ENCODE measurements around the gene CDH8. TPM values are rescaled to one million over a fixed set of nuclear protein-coding genes. Genes with fewer than 3 reads are reported as not detected.

CDH8 gene
- total and polyA plus RNA-seq, 2 donors (not counting 3 experiments of a cell fraction or from before 2014, with no cell fraction given), result not detected

GRCh38 chr16:61940611-61941010 lies 95.6 kb downstream of the CDH8 start:
- intact Hi-C loops (cut with micrococcal nuclease) (no loop called here), dilution Hi-C loops (cut with MboI; ENCODE audit: extremely low pct_ligation_motif_present, low sequenced_read_pairs) (no loop called here)
- no peaks in the 10 kb centered on the region for H3K9me1 ChIP-seq (replicated peaks; ENCODE audit: control insufficient read depth, extremely low read depth, insufficient read depth, low read length)
- ChIA-PET POLR2A (no interaction called here), CTCF (no interaction called here)
- FAIRE-seq (no peak), DNase-seq (ENCODE audit: low read depth, low spot score) (no peak)
- H4K20me1 ChIP-seq (replicated peaks; ENCODE audit: control insufficient read depth, extremely low read depth, insufficient read depth, low read length), result no peaks in the 10 kb centered on the region
- H3K4me2 ChIP-seq (ENCODE audit: insufficient read depth, low read length), result no peak overlapping the region
- no peaks in the 10 kb centered on the region for H3K36me3 ChIP-seq (ENCODE audit: control insufficient read depth in 2 of 2, extremely low read depth in 1 of 2, insufficient read depth in 2 of 2, low read length in 2 of 2)
- no peaks in the 10 kb centered on the region for H3K4me1 ChIP-seq (ENCODE audit: control insufficient read depth, extremely low read depth, insufficient read depth, low read length)
- BruUV-seq (replicated peaks), result no TSS peak
- TF ChIP-seq FOS (IDR thresholded peaks at IDR 0.05; ENCODE audit: borderline replicate concordance, insufficient read depth, low read length) (no peak), EZH2 (IDR thresholded peaks at IDR 0.05; ENCODE audit: borderline replicate concordance, low read depth, low read length, severe bottlenecking) (no peak), MYC (IDR thresholded peaks at IDR 0.05; ENCODE audit: low read depth, low read length) (no peak), POLR2A (IDR thresholded peaks at IDR 0.05; ENCODE audit: low read depth, low read length) (no peak), JUN (IDR thresholded peaks at IDR 0.05; ENCODE audit: borderline replicate concordance, insufficient read depth, insufficient read length, low read depth) (no peak), CTCF (IDR thresholded peaks at IDR 0.05; ENCODE audit: extremely low read depth in 1 of 2, insufficient read depth in 1 of 2, low read depth in 1 of 2, low read length in 2 of 2) (no peak), GATA2 (IDR thresholded peaks at IDR 0.05; ENCODE audit: insufficient read depth, insufficient read length, low read depth, low read length) (no peak), MAX (IDR thresholded peaks at IDR 0.05; ENCODE audit: insufficient read depth, insufficient read length) (no peak), POLR2AphosphoS5 (IDR thresholded peaks at IDR 0.05; ENCODE audit: insufficient read depth, low read depth, low read length) (no peak)
- peaks cover 2% of the 10 kb centered on the region for H3K9me3 ChIP-seq (replicated peaks; ENCODE audit: control insufficient read depth, insufficient read depth, low read length)
- no peak overlapping the region for H3K27ac ChIP-seq (ENCODE audit: insufficient read depth, low read depth, low read length)
- H3K4me3 ChIP-seq (replicated peaks in 1 of 3; ENCODE audit: insufficient read depth in 1 of 3, low read depth in 1 of 3, low read length in 3 of 3), result no peak overlapping the region
- no peak overlapping the region for H2AFZ ChIP-seq (ENCODE audit: low read depth, low read length)
- H3K27me3 ChIP-seq (ENCODE audit: control insufficient read depth in 2 of 2, insufficient read depth in 2 of 2, low read length in 2 of 2), result no peaks in the 10 kb centered on the region
- H3K79me2 ChIP-seq (ENCODE audit: control insufficient read depth, insufficient read depth, low read length), result no peaks in the 10 kb centered on the region
- H3K9ac ChIP-seq (replicated peaks; ENCODE audit: extremely low read depth, insufficient read depth, low read length), result no peak overlapping the region
